Stimulated activated CD4-positive, alpha-beta T cell treated with anti-CD3 and anti-CD28 coated beads, Interleukin-15, amount 100 ng/mL, for 1 hour (primary cell): Measurements from ENCODE around the gene PSMD4.
A peak's percentile ranks its signal among the peaks of the same experiment; 100 is the strongest.
"Not testable (repeated sequence)": the region's sequence is repeated elsewhere in the genome, so short reads cannot be mapped to it uniquely, and the experiment has no call there.

Experiments used
- DNase-seq, 2 donors: peaks; one replicate each; pipeline ENCODE4 v3.0.0-alpha.2; 2020; ENCODE audit warnings: low read depth in 1 of 2, low spot score in 1 of 2

The PSMD4 gene

DNA sequence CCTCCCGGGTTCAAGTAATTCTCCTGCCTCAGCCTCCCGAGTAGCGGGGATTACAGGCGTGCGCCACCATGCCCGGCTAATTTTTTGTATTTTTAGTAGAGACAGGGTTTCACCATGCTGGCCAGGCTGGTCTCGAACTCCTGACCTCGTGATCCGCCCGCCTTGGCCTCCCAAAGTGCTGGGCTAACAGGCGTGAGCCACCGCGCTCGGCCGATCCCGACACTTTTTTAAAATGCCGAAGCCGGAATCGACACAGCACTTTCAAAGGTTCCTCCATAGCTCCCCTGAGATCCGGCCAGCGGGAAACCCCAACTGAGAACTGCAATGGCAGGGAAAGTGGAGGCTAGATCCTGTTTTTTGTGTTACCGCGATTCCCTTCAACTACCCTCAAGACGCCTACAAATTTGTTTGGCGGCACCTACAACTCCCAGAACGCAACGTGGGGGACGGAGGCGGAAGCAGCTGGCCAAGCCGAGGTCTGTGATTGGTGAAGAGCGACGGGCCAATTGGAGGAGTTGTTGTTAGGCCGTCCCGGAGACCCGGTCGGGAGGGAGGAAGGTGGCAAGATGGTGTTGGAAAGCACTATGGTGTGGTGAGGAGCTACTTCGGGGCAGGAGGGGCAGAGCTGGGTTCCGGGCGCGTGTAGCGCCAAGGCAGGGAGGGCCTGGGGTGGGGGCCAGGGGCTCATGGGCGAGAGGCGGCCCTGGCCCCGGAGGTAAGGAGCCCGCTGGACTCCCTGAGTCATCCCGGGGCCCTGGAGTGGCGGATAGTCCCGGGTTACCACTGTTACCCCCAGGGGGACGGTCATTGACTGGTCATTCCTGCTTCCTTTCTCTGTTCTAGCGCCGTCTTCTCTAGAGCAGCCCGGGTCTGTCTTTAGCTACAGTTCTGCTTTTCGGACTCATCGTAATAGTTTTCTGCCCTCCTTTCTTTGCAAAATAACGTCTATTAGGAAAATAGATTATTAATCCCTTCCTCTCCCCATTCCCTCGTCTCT is at the start of gene PSMD4:
PSMD4 (plus strand) TSS at position 518 of the 997 bp plus-strand sequence; CDS start at position 567, 49 bp downstream.
- DNase-seq = peak; percentile 81 to 82

- DNase-seq = not testable (repeated sequence)
These were observed 49.1 kb upstream of the PSMD4 start for GRCh38 chr1:151205381-151205965.

DNA sequence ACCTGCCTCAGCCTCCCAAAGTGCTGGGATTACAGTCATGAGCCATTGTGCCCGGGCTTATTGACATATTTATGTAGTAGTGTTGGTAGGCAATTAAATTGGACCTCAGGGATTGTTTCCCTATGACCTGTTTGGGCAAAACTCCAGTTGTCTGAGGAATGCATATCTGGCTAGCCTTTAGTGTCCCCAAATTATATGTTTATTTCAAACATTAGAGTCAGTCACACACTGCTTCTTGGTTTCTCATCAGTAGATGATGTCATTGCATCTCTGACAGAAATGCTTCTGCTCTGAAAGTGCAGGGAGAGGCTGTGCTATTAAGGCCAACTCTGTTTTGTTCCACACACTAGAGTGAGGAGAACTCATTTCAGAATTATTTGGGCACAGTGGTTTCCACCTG is 43.7 kb upstream of the PSMD4 start:
- DNase-seq = no peak

GRCh38 chr1:151211972-151212705 is 42.4 kb upstream of the PSMD4 start:
- DNase-seq = no peak

DNA sequence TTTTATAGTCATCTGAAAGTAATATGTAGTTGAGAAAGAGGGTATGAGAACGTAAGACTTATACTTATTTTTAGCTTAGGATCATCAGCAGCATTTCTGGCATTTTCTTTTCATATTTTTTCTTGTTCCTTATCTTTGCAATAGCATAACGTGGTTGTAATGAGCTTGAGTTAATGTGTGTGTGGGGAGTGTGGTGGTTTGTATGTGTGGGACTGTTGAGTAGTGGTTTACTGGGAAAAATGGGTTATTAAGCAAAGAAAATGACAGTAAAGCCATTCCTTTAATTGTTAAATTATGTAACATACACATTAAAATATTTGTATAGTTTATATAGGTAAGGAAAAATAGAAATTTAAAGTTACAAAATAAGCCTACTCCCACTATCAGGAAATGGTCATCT is 41.0 kb upstream of the PSMD4 start:
- no peak for DNase-seq

DNA sequence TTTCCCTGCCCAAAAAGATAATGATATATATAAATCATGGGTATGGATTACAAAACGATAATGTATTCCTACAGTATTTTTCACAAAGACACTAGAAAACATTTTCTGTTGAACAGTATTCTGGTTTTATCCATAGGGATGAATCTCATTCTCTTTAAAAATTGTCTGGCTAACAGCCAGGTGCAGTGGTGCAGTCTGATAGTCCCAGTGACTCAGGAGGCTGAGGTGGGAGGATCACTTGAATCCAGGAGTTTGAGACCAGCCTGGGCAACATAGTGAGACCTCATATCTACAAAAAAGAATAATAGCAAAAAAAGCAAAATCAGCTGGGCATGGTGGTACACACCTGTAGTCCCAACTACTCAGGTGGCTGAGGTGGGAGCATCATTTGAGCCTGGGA is 32.9 kb upstream of the PSMD4 start:
- no peak for DNase-seq

GRCh38 chr1:151222130-151222529 is 32.4 kb upstream of the PSMD4 start:
- DNase-seq = no peak

GRCh38 chr1:151235235-151235634 is 19.3 kb upstream of the PSMD4 start:
- no peak for DNase-seq

- DNase-seq = no peak
These were observed 16.7 kb upstream of the PSMD4 start for GRCh38 chr1:151237678-151238466.

DNA sequence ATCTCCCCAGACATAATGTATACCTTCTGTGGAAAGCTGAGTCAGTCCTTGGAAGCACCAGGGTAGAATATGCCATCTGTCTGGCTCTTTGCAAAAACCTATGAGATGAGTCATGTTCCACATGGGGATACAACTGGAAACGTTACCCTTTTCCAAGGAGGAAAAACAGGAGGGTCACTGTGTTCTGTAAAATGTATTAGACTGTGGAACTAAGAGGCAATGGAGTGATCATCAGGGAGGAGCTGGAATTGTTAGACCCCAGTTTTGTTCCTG is 16.1 kb upstream of the PSMD4 start:
- DNase-seq = no peak

- no peak for DNase-seq
These were observed 12.1 kb upstream of the PSMD4 start for GRCh38 chr1:151242442-151242841.

GRCh38 chr1:151243683-151244216 is 10.8 kb upstream of the PSMD4 start:
- DNase-seq = no peak

DNA sequence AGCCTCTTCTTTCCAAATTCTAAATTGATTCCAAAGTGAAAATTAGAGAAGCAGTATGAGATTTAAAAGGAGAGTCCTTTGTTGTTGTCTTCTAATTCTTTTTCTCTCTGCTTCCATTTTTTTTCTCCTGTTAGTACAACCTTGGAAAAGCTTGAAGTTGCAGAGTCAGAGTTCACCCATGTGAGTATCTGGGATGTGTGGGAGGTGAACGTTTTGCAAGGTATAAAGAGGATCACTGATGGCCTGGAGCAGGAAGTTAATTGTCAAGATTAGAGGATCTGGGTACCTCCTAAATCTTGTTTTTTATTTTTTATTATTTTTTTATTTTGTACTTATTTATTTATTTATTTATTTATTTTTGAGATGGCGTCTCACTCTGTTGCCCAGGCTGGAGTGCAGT is 7.7 kb upstream of the PSMD4 start:
- DNase-seq = no peak

GRCh38 chr1:151251656-151252470 is 2.7 kb upstream of the PSMD4 start:
- DNase-seq = peak in 1 of 2 donors; percentile 8

DNA sequence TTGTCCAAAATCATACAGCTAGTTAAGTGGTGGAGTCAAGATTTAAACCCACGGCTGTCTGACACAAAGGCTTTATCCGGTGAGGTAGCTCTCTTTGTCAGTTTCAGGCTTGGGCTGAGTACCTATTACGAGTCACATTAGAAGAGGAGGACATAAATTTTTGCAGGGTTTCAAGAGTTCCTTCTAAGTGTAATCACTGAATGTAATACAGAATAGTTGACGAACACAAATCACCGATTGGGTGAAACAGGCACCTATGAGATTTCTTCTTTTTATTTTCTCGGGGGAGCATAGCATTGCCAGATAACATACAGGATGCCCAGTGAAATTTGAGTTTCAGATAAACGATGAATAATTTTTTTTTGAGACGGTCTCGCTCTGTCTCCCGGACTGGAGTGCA is 847 bp downstream of the PSMD4 start:
- DNase-seq = no peak

DNA sequence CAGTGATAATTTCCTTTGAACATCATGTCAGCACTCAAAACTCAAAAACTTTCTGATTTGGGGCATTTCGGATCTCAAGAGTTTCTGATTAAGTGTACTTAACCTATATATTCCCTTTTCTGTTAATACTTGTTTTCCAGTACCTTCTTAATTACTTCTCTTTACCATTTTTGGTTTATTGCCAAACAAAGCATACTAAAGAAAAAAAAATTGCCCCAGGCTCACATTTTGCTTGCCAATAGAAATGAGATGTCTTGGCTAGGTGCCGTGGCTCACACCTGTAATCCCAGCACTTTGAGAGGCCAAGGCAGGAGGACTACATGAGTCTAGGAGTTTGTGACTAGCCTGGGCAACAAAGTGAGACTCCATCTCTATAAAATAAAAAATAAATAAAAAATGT is 4.8 kb downstream of the PSMD4 start:
- DNase-seq = no peak

DNA sequence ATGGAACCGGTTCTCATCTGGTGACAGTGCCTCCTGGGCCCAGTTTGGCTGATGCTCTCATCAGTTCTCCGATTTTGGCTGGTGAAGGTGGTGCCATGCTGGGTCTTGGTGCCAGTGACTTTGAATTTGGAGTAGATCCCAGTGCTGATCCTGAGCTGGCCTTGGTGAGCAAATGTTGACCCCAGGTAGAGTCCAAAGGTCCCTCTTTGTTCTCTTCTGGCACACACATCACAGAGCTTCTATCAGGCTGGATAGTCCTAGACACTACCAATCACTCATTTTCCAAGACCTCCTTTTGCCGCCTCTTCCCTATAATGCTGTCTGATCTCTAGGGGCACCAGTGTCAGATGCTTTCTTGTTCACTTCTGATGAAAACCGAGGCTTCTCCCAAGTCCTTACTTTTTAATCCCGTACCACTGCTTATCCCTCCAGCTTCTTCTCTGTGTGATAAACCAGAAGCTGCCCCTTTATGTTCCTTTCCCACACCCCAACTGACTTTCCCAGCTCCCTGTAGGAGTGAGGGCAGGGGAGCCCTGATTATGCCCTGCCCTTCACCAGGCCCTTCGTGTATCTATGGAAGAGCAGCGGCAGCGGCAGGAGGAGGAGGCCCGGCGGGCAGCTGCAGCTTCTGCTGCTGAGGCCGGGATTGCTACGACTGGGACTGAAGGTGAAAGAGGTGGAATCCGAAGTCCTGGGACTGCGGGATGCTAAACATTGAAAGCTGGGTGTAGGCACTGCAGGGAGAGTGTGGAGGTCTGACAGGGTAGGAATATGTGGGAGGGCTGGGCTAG is 11.1 kb downstream of the PSMD4 start:
- no peak for DNase-seq

DNA sequence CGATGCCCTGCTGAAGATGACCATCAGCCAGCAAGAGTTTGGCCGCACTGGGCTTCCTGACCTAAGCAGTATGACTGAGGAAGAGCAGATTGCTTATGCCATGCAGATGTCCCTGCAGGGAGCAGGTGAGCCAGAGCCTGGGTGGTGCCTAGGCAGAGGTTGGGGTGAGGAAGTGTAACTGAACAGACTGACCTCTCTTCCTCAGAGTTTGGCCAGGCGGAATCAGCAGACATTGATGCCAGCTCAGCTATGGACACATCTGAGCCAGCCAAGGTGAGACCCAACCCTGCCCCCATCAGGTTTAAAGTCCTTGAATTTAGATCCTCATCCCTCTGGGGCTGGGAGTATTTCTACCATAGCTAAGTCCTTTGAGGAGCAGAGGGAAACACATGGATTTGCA is 11.8 kb downstream of the PSMD4 start:
- DNase-seq = no peak

DNA sequence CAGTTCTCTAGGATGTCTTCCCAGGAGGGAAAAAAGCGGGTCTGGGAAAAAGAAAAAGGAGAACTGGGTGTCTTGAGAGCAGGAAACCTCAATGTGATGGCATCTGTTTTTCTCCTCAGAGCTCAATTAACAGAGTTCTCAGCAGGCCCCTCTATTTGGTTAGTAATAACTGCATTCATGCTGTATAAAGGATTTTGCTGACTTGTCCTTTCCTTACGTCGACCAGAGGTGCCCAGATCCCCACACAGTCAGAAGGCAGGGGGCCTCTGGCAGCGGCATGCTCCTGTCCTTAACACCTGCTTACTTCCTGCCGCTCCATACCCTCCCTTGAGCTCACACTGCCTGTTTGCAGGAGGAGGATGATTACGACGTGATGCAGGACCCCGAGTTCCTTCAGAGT is 12.3 kb downstream of the PSMD4 start:
- no peak for DNase-seq
